NCI-H1092 treated with DMSO at 0.1 percent for 48 hours (cell line): ENCODE data around the gene CTU2.
A peak's percentile ranks its signal among the peaks of the same experiment; 100 is the strongest.

Experiments used
- DNase-seq: peaks from one replicate; lab custom pipeline; 2025; lab: John Stamatoyannopoulos, UW

The CTU2 gene

GRCh38 chr16:88697116-88697830 is 9.0 kb upstream of the CTU2 start:
- no peak for DNase-seq

- no peak for DNase-seq
Observed at GRCh38 chr16:88697831-88698615, 8.3 kb upstream of the CTU2 start.

DNA sequence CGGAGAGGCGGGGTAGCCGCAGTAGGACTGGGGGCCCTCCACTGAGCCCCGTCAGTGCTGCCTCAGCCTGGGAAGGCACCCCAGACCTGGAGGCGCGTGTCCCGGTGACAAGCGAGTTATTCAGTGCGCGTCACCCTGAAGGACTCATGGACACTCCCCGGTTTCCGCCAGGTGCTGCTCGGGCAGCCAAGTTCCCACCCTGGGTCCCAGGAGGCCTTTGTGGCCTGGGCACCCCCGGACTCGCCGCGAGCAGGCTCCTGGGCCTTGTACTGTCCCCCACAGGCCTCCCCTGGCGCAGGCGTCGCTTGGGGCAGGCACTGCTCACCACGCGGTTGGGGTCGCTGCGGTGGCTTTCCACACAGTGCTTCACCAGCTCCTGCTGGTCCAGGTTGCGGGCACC is 7.7 kb upstream of the CTU2 start:
- no peak for DNase-seq

GRCh38 chr16:88699180-88699579 is 7.1 kb upstream of the CTU2 start:
- no peak for DNase-seq

GRCh38 chr16:88700322-88700635 is 6.0 kb upstream of the CTU2 start:
- no peak for DNase-seq

GRCh38 chr16:88700636-88701482 is 5.4 kb upstream of the CTU2 start:
- no peak for DNase-seq

DNA sequence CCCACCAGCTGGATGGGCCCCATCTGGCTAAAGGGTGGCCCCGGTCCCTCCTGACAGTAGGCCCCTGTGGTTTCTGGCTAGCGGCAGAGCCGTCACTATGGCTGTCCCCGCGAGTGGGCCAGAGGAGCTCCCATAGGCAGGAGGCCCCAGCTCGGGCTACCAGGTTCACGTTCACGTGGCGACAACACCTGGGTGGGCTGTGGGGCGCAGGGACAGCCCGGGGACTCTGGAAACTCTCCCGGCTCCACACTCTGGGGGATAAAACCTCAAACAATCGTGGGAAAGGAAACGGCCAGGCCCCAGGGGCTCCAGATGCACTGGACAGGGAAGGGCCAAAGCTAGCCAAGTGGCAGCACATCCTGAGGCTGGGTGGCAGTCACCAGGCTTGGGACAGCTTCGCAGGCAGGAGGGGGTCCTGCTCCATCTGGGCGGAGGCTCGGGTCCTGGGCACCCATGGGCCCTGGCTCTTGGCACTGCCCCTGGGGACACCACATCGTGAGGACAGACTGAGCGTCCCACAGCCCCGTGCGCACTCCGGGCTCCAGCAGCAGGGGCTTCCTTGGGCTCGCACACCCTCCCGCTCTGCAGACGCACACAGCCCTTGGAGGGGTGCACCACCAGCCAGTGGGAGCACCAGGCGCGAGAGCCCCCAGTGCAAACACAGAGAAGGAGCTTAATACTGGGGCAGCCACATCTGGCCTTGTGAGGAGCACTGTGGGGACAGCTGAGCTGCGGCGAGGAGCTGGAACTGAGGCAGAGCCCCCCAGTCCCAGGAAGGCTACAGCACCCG is 4.5 kb upstream of the CTU2 start:
- no peak for DNase-seq

GRCh38 chr16:88702371-88703210 is 3.7 kb upstream of the CTU2 start:
- DNase-seq: no peak

DNA sequence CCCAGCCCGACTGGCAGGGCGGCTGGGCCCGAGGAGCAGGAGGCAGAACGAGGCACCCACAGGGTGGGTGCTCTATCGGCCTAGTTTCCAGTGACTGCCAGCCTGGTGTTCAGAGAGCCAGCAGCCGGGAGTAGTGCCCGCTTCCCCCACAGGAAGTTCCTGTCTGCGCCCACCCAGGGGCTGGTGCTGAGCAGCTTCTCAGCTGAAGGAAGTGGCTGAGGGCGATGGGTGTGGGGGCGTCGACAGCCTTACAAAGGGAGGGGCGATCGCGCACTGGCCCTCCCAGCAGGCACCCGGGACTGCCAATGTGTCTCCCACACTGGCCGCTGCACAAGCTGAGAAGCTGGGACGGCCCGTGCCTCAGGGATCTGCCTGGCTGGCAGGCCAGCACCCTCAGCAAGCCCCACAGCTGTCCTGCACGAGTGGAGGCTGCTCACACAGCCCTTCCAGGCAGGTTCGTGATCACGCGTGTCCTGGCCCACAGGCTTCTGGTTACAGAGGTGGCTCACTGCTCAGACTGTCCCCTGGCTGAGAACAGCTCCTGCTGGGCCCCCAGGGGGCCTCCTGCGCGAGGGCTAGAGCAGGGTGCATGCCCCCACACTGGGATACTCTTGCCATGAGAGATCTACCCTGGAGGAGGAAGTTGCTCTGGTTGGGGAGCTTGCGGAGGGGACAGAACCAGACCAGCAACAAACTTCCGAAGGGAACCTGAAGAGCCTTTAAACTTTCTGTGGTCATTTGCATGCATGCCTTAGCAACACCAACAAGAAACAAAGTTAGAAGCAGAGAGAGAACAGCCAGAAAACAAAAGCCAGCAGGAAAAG is 2.6 kb upstream of the CTU2 start:
- no peak for DNase-seq

DNA sequence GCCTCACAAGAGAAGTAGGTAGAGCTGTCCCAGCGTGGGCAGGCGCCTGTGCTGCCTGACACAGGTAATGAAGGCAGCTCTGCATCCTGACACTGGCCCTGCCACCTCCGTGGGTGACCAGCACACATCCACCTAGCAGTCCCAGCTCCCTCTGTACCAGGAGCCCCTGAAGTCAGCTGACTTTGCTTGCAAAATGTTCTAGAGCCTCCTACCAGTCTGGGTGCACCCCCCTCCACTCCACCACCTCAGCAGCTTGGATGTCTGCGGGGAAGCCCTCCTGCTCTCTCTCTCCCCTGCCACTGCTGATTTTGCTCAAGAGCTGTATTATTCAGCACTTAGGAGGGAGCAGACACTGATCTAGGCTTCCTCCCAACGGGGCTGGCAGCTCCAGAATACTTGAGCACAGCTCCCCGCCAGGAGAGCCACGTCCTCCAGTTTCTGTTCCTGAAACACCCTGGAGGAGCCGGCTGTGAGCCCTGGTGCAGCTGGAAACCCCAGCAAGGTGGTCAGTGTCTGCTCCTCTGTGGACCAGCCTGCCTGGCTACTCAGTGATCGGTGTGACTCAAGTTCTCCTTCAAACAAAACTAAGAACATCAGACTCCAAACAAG is 1.1 kb upstream of the CTU2 start:
- DNase-seq: no peak

DNA sequence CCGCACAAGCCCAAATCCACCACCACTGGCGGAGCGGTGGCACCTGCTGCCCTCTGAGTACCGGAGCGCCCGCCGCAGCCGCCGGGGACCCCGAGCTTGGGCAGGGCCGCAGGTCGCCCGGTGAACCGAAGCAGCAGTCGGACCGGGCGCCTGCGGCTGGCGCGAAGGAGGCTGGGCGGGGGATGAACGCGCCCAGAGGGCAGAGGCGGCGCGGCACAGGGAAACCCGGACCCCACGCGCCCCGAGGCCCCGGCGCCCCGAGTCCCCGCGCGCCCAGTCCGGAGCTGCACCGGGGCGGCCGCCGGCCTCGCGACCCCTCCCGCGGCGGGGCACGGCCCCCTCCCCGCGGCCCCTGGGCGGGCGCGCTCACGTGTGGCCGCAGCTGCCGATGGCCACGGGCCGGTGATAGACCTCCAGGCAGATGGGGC is 488 bp upstream of the CTU2 start:
- no peak for DNase-seq

- DNase-seq: no peak
Observed at GRCh38 chr16:88706965-88707826, 893 bp downstream of the CTU2 start.

DNA sequence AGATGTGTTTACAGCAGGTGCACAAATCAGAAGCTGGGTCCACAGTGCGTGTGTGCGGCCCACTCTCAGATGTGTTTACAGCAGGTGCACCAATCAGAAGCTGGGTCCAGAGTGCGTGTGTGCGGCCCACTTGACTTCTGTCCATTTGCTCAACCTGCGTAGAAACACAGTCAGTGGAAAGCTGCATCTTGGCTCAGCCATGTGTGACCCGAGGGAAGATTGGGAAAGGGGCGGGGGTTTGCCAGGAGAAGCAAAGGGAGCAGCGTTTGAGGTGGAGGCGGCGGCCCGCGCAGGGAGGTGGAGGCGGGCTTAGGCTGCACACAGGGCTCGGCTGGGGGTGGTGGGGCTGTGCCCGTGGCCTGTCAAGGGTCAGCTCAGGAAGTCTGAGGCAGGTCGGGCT is 4.3 kb downstream of the CTU2 start:
- DNase-seq: peak; percentile 12

DNA sequence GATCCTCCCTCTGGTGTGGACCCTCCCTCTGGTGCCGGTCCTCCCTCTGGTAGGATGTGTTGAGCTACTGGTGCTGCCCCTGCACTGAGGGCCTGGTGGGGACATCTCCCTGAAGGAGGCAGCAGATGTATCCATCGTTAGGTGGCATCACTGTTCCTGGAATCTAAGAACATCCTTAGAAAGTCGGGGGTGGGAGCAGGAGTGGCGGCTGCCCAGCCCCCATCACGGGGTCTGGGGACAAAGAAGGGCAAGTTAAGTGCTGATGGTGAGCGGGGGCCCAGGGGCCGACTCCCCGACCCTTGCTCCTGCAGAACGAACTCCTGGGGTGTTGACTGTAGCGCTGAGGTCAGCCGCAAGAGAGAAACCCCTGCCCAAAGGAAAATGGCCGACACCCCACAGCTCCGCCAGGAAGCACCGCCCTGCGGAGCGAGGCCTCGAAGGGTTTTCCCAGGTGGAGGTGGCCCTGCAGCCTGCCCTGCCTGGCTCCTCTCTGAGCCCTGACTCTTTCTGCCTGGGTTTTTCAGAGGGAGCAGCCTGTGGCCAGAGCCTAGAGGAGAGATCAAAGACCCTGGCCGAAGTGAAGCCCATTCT is 5.5 kb downstream of the CTU2 start:
- DNase-seq: no peak

DNA sequence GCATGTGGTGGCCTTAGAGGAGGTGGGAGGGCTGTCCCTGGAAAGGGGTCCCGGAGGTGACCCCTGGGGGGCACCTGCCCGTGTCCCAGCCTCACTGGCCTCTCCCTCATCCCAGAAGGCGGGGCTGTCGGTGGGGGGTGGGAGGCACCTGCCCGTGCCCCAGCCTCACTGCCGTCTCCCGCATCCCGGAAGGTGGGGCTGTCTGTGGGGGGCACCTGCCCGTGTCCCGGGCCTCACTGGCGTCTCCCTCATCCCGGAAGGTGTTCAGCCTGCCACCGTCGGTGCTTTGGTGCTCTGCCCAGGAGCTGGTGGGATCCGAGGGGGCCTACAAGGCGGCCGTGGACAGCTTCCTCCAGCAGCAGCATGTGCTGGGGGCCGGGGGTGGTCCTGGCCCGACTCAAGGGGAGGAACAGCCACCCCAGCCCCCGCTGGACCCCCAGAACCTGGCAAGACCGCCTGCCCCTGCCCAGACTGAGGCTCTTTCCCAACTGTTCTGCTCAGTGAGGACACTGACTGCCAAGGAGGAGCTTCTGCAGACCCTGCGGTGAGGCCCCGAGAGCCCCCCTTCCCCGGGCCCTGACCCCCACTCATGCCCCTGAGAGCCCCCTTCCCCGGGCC is 6.2 kb downstream of the CTU2 start:
- no peak for DNase-seq

DNA sequence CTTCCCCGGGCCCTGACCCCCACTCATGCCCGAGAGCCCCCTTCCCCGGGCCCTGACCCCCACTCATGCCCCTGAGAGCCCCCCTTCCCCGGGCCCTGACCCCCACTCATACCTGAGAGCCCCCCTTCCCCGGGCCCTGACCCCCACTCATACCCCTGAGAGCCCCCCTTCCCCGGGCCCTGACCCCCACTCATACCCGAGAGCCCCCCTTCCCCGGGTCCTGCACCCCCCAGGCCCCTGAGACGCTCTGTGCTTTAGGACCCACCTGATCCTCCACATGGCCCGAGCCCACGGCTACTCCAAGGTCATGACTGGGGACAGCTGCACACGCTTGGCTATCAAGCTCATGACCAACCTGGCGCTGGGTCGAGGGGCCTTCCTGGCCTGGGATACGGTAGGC is 6.8 kb downstream of the CTU2 start:
- DNase-seq: no peak

DNA sequence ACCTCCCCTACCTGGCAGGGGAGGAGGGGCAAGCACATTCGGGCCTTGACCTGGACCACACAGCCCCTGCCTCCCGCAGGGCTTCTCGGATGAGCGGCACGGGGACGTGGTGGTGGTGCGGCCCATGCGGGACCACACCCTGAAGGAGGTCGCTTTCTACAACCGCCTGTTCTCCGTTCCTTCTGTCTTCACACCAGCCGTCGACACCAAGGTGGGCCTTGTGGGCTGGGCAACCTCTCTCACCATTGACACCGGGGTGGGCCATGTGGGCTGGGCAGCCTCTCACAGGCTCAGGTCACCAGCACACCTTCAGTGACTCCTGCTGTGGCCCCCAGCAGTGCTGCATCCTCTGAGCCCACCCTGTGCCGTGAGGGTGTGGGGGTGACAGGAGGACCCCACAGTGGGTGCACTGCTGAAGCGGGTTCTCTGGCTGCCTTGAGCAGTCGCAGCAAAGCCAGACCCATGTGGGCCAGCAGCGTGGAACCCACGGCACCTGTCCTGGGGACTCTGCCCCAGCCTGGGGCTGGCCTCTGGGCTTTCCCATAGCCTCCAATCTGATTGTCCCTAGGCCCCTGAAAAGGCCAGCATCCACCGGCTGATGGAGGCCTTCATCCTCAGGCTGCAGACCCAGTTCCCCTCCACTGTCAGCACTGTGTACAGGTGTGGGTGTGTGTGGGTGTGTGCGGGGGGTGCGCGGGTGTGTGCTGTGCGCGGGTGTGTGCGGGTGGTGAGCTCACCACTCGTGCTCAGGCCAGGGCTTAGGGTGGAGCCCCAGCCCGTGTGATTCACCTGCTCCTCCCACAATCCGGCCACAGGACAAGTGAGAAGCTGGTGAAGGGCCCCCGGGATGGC is 7.5 kb downstream of the CTU2 start:
- DNase-seq: no peak
